ENCODE measurements around the gene ATG3. TPM values are rescaled to one million over a fixed set of nuclear protein-coding genes. Genes with fewer than 3 reads are reported as not detected.

ATG3 gene
- total RNA-seq, 1 experiment from 2014 or later, result 59.3 TPM

DNA sequence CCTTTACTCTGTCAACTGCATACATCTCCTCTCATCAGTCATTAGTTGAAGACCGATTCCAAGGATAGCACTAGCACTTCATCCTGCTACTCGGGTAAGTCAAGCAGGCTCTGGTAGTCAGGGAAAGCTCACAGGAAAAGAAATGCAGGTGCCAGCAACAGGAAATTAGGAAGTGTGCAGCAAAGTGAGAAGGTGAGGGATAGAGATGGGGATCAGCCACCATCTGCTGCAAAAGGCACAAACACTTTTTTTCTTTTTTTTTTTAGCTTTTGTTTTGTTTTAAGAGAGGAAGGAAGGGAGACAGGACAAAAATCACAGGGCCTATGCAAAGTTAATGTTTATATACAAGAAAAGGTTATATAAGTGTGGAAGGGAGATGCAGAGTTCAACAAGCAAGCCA is 53.5 kb downstream of the ATG3 start:
- no peak overlapping the region for H3K23ac ChIP-seq (ENCODE audit: insufficient read length, low read depth, low read length)
- Mint-ChIP-seq H3K9me3 (peaks cover 41 to 44% of the 10 kb centered on the region in 2 experiments), H3K27me3 (ENCODE audit: low read depth) (no peaks in the 10 kb centered on the region; the same call in 1 of the 2 replicates), H3K27ac (no peak overlapping the region), H3K4me1 (peaks cover under 1 to 3% of the 10 kb centered on the region in 2 experiments; a peak in 3 of 4 replicates), H3K36me3 (ENCODE audit: insufficient read depth in 1 of 3, low read depth in 3 of 3) (peaks cover 14 to 36% (median 31%) of the 10 kb centered on the region in 3 experiments), H3K4me3 (no peak overlapping the region)
- H3K9me3 ChIP-seq (ENCODE audit: control insufficient read depth, low read depth, low read length), result peaks cover 5% of the 10 kb centered on the region
- no peak overlapping the region for H2BK120ac ChIP-seq (ENCODE audit: low read depth, low read length, poor library complexity, severe bottlenecking)
- no peak overlapping the region for H3K14ac ChIP-seq (ENCODE audit: insufficient read depth, low read length)
- H3K4ac ChIP-seq (ENCODE audit: low read depth, low read length), result no peak overlapping the region
- no peaks in the 10 kb centered on the region for H4K20me1 ChIP-seq (ENCODE audit: control insufficient read depth, insufficient read depth, insufficient read length)
- H3K56ac ChIP-seq (ENCODE audit: insufficient read length, low read depth, low read length), result no peak overlapping the region
- H2AFZ ChIP-seq (ENCODE audit: low read length), result no peak overlapping the region
- H3K23me2 ChIP-seq (ENCODE audit: insufficient read length, low read depth, low read length, poor library complexity, severe bottlenecking), result no peaks in the 10 kb centered on the region
- H2BK5ac ChIP-seq (ENCODE audit: insufficient read length, low read length), result no peak overlapping the region
- DNase-seq, result no peak
- H3K4me1 ChIP-seq (ENCODE audit: insufficient read depth, low read length), result no peaks in the 10 kb centered on the region
- H2BK12ac ChIP-seq (ENCODE audit: insufficient read length, low read depth, low read length), result no peak overlapping the region
- H2AK5ac ChIP-seq (ENCODE audit: insufficient read length, low read length), result no peak overlapping the region
- no peak overlapping the region for H3K27ac ChIP-seq (ENCODE audit: insufficient read length, low read depth, low read length)
- H3K9ac ChIP-seq (ENCODE audit: extremely low read depth, insufficient read length, low read length), result no peak overlapping the region
- H3K27me3 ChIP-seq (ENCODE audit: insufficient read depth, low read length), result no peaks in the 10 kb centered on the region
- H2BK15ac ChIP-seq (ENCODE audit: low read depth, low read length), result no peak overlapping the region
- no peaks in the 10 kb centered on the region for H3K79me2 ChIP-seq (ENCODE audit: insufficient read depth, low read length)
- H2BK20ac ChIP-seq (ENCODE audit: low read depth, low read length, poor library complexity, severe bottlenecking), result no peak overlapping the region
- H3T11ph ChIP-seq (ENCODE audit: low read length), result no peak overlapping the region
- TF ChIP-seq, protein P1, sequence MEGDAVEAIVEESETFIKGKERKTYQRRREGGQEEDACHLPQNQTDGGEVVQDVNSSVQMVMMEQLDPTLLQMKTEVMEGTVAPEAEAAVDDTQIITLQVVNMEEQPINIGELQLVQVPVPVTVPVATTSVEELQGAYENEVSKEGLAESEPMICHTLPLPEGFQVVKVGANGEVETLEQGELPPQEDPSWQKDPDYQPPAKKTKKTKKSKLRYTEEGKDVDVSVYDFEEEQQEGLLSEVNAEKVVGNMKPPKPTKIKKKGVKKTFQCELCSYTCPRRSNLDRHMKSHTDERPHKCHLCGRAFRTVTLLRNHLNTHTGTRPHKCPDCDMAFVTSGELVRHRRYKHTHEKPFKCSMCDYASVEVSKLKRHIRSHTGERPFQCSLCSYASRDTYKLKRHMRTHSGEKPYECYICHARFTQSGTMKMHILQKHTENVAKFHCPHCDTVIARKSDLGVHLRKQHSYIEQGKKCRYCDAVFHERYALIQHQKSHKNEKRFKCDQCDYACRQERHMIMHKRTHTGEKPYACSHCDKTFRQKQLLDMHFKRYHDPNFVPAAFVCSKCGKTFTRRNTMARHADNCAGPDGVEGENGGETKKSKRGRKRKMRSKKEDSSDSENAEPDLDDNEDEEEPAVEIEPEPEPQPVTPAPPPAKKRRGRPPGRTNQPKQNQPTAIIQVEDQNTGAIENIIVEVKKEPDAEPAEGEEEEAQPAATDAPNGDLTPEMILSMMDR (conservative IDR thresholded peaks at IDR 0.05), result no peak
- H3K18ac ChIP-seq (ENCODE audit: insufficient read length, low read depth, low read length), result no peak overlapping the region
- no peak overlapping the region for H4K8ac ChIP-seq (replicated peaks; ENCODE audit: insufficient read length, low read depth, low read length)
- no peak overlapping the region for H4K5ac ChIP-seq (ENCODE audit: insufficient read length, low read depth, low read length)
- H4K91ac ChIP-seq (ENCODE audit: insufficient read length, low read depth, low read length), result no peak overlapping the region
- WGBS (ENCODE audit: extremely low coverage, insufficient read length, low lambda C conversion rate), result no CpG with 5 or more reads among the region's 2 CpGs
- H3K4me2 ChIP-seq (ENCODE audit: insufficient read depth, insufficient read length, low read length), result no peak overlapping the region
- H3K79me1 ChIP-seq (ENCODE audit: insufficient read depth, low read depth, low read length, poor library complexity, severe bottlenecking), result no peaks in the 10 kb centered on the region

Measured in H9 (cell line).